GM19328 (cell line): ENCODE measurements around the gene NKAP.
A peak's percentile ranks its signal among the peaks of the same experiment; 100 is the strongest.
"Not testable (repeated sequence)": the region's sequence is repeated elsewhere in the genome, so short reads cannot be mapped to it uniquely, and the experiment has no call there.

ENCODE experiments used
- ATAC-seq: cut with Tn5 transposase; IDR thresholded peaks from one replicate; pipeline ENCODE4 v1.9.1; 2021; ENCODE audit warnings: mild to moderate bottlenecking, moderate library complexity; ENCODE audit not compliant: unreplicated experiment

NKAP gene

GRCh38 chrX:119942173-119942819 lies 1.3 kb downstream of the NKAP start:
- no peak for ATAC-seq

DNA sequence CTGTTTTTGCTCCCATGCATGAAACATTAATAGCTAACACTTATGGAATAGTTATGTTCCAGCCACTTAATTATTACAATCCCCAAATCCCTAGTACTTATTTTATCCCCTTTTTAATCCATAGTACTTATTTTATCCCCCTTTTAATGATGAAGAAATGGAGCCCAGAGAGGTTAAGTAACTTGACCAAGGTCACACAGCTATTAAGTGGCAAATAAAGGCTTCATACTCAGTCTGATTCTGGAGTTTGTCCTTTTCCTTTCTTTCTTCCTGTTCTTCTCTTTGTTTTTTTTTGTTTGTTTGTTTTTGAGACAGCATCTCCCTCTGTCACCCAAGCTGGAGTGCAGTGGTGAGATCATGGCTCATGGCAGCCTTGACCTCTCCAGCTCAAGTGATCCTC lies 2.2 kb downstream of the NKAP start:
- no peak for ATAC-seq

DNA sequence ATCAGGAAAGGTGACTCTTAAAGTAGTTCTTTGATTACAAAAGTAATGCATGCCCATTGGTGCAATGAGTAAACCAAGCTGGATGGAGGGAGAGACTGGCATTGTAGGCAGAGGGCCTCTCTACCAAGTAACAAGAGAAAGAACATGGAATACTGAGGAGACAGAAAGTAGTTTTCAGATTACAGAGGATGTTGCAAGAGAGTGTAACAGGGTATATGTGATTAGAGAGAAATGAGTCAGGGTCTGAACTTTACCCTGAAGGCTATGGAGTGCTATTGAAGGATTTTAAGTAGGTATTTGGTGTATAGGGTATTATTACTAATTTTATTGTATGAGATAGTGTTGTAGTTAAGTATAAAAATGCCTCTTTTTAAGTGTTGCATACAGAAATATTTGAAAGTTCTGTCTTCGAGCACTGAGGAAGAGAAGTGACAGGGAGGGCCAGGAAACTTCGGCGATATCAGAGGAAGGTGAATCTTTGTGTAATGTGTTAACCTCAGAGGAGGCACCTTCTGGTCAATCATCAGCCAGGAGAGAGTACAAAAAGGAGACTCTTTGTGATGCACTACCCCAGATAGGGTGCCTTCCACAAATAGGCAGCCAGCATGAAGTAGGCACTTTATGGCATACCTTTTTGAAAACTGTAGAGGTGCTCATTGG lies 8.2 kb downstream of the NKAP start:
- no peak for ATAC-seq

DNA sequence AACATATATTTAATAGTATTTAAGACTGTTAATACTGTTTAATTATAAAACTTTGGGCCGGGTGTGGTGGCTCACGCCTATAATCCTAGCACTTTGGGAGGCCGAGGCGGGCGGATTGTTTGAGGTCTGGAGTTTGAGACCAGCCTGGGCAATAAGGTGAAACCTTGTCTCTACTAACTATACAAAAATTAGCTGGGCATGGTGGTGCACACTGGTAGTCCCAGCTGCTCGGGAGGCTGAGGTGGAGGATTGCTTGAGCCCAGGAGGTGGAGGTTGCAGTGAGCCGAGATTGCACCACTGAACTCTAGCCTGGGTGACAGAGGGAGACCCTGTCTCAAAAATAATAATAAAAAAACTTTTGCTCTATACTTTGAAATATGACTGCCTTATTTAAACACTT lies 21.2 kb downstream of the NKAP start:
- not testable (repeated sequence) for ATAC-seq

GRCh38 chrX:119919835-119920585 lies 23.5 kb downstream of the NKAP start:
- no peak for ATAC-seq

DNA sequence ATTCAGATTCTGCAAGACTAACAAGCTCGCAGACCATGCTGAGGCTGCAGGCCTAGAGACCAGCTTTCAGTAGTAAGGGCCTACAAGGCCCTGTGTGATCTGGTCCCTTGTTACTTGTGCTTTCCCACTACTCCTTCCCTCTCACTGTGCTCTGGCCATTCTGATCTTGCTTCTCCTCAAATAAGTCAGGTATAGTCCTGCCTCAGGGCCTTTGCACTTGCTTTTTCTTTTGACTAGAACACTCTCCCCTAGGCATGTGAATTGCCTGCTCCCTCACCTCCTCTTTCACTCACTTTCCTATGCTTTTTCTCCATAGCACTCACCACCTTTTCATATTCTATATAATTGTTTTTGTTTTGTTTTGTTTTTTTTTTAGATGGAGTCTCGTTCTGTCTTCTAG lies 25.7 kb downstream of the NKAP start:
- ATAC-seq = no peak

GRCh38 chrX:119916310-119916709 lies 27.2 kb downstream of the NKAP start:
- no peak for ATAC-seq

GRCh38 chrX:119900976-119901375 lies 42.6 kb downstream of the NKAP start:
- ATAC-seq = no peak

DNA sequence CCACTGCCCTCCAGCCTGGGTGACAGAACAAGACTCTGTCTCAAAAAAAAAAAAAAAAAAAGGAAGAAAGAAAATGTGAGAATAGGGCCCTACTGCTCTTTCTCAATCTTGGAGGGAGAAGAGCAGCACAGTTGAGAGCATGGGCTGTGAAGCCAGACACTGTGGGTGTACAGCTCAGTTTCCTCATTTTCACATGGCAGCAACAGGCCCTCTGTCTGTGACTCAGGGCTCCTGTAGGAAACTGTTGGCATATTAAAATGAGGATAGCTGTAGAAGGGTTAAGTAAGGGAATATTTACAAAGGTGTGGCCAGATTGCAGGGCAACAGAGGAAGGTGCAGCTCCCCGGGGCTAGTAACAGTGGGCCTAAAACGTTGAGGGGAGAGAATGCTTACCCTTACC lies 44.4 kb downstream of the NKAP start:
- no peak for ATAC-seq

- ATAC-seq = no peak
These were observed 47.7 kb downstream of the NKAP start, which contains the start of gene AKAP14 for GRCh38 chrX:119895843-119896326. AKAP14 (plus strand) TSS chrX:119895893; CDS start chrX:119903224, 7,331 bp downstream.

DNA sequence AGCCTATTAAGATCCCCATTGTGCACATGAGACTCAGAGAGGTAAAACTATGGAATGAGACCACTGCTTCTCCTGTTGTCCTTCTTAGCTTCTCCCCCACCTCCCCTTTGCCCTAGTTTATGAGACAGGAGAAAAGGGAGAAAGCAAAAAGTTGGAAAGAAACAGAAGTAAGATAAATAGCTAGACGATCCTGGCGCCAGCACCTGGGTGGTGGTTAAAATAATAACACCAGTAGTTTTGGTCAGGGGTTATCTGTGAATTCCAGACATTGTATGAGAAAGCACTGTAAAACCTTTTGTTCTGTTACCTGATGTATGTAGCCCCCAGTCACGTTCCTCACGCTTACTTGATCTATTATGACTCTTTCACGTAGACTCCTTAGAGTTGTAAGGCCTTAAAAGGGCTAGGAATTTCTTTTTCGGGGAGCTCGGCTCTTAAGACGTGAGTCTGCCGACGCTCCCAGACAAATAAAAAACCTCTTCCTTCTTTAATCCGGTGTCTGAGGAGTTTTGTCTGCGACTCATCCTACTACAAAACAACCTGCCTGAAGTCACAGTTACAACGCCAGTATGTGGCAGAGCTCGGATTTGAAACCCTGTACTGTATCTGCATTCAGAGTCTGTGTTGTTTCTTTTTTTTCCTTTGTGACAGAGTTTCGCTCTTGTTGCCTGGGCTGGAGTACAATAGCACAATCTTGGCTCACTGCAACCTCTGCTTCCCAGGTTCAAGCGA lies 51.4 kb downstream of the NKAP start:
- not testable (repeated sequence) for ATAC-seq

GRCh38 chrX:119890626-119891025 lies 52.9 kb downstream of the NKAP start:
- ATAC-seq = not testable (repeated sequence)

DNA sequence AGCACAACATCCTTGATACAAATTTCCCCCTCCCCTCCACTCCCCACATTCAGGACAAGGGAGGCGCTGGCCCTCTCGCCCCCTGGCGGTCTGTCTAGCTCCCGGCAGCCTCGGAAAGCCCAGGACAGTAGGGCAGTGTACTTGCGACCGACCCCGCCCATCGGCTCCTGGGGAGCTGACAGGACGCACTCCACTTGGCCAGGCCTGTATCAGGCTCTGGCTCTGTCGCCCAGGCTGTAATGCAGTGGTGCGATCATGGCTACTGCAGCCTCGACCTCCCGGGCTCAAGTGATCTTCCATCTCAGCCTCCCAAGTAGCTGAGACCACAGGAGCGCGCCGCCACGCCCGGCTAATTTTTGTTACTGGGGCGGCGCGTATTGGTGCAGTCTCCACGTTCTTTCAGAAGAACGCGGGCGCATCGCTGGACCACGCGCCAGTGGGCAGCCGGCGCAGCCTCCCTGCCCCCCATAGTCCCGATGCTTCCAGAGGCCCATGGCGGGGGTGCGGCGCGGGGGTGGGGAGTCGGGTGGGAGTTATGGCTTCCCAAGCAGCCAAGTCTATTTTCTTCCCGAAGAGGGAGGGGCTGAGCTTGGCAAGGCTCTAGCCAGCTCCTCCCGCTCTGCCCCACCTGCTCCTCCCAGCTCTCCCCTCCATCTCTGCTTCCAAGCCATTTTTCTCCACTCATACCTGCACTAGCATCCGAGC lies 55.7 kb downstream of the NKAP start:
- peak; percentile 67 for ATAC-seq

DNA sequence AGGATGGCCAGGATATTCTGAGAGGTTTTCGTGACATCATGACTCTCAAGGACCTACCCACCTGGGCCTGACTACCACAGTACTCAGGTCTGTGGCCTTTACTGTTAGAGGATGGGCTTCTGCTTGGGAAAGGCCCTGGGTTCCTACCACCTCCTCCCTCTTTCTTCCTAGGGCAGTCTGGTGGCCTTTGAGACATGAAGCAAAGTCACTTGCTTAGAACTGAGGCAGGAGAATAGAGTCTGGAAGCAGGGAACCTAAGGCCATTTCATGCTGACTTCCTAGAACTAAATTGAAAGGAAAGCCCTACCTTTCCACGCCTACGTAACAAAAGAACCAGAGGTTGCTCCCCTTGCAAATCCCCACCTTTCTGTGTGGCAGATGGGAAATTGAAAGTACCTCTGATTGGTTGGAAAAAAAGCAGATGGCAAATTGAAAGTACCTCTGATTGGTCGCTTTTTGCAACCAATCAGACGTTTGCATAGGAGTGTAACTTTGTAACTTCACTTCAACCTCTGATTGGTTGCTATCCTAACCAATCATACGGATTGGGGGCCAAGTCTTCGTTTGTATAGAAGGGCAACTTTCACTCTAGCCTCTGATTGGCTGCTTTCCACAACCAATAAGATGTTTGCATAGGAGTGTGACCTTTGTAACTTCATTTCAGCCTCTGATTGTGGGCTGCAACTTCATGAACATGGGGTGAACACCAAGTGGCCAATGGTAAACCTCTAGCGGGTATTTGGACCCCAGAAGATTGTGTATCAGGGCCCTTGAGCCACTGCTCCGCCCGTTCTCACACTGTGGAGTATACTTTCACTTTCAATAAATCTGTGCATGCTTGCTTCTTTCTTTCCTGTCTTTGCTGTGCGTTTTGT lies 57.8 kb downstream of the NKAP start:
- no peak for ATAC-seq

DNA sequence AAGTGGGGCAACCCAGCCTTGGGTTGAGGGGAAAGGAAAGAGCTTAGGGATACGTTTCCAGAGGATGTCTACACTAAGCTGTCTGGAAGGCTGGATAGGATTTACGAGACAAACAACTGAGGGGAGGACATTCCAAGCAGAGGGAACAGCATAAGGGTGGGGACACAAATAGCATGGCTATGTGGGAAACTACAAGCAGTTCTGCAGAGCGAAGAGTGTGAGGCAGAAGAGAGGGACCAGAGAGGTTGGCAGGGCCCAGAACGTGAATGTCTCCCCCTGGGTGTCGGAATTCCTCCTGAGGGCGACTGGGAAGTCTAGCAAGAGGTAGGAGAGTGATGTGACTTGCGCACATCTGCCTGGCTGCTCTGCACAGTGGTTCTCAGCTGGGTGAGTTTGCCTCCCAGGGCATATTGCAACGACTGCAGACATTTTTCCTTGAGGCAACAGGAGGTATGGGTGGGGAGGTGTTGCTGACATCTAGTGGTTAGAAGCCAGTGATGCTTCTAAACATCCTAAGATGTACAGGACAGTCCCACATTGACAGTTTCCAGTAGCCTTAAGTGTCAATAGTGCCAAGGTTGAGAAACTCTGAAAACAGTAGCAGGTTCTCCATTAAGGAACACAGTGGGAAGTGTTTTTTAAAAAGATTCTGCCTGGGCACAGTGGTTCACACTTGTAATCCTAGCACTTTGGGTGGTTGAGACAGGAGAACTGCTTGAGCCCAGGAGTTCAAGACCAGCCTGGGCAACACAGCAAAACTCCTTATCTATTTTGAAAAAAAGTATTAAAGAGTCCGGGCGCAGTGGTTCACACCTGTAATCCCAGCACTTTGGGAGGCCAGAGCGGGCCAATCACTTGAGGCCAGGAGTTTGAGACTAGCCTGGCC lies 62.8 kb downstream of the NKAP start:
- ATAC-seq = peak; percentile 94

- ATAC-seq = no peak
These were observed 63.5 kb downstream of the NKAP start for GRCh38 chrX:119880076-119880475.

GRCh38 chrX:119878740-119879139 lies 64.8 kb downstream of the NKAP start:
- ATAC-seq = no peak

- peak; percentile 85 for ATAC-seq
These were observed 71.8 kb downstream of the NKAP start, which contains the start of the genes NDUFA1 and RNF113A for GRCh38 chrX:119871599-119872395. NDUFA1 (plus strand) TSS chrX:119871832; CDS start chrX:119871912, 80 bp downstream. RNF113A (minus strand) TSS chrX:119871733; CDS start chrX:119871613, 120 bp downstream.
